ENCODE results near the gene IQCK.
"Not testable (repeated sequence)": the region's sequence is repeated elsewhere in the genome, so short reads cannot be mapped to it uniquely, and the experiment has no call there.

IQCK gene

GRCh38 chr16:19785512-19786130, 67.5 kb downstream of the IQCK start:
- no peak overlapping the region for H3K9ac ChIP-seq
- H3K4me1 ChIP-seq (ENCODE audit: low read depth, poor library complexity, severe bottlenecking), result no peaks in the 10 kb centered on the region
- no peak overlapping the region for H2AFZ ChIP-seq (ENCODE audit: low read depth)
- H3K79me2 ChIP-seq (ENCODE audit: insufficient read depth, low read depth), result no peaks in the 10 kb centered on the region
- no peaks in the 10 kb centered on the region for H3K36me3 ChIP-seq (ENCODE audit: insufficient read depth)
- no peaks in the 10 kb centered on the region for H4K20me1 ChIP-seq (ENCODE audit: insufficient read depth)
- no peak overlapping the region for H3K27ac ChIP-seq
- TF ChIP-seq CTCF (conservative IDR thresholded peaks at IDR 0.05; ENCODE audit: low read depth, low read length), result no peak
- no peaks in the 10 kb centered on the region for H3K27me3 ChIP-seq (ENCODE audit: insufficient read depth, low read depth)
- no peak overlapping the region for H3K4me3 ChIP-seq (IDR thresholded peaks at IDR 0.05; ENCODE audit: insufficient read depth, low read depth, low read length)
- H3K4me2 ChIP-seq, result no peak overlapping the region

GRCh38 chr16:19801369-19801768, 83.3 kb downstream of the IQCK start:
- not testable (repeated sequence) for H3K27me3 ChIP-seq (ENCODE audit: insufficient read depth, low read depth); H3K4me1 ChIP-seq (ENCODE audit: low read depth, poor library complexity, severe bottlenecking); H3K36me3 ChIP-seq (ENCODE audit: insufficient read depth); H3K9ac ChIP-seq; H3K4me2 ChIP-seq; H3K4me3 ChIP-seq (IDR thresholded peaks at IDR 0.05; ENCODE audit: insufficient read depth, low read depth, low read length); H4K20me1 ChIP-seq (ENCODE audit: insufficient read depth); H3K27ac ChIP-seq; H3K79me2 ChIP-seq (ENCODE audit: insufficient read depth, low read depth); H2AFZ ChIP-seq (ENCODE audit: low read depth)

- not testable (repeated sequence) for H3K27ac ChIP-seq; H4K20me1 ChIP-seq (ENCODE audit: insufficient read depth); H3K9ac ChIP-seq; H3K79me2 ChIP-seq (ENCODE audit: insufficient read depth, low read depth); H3K27me3 ChIP-seq (ENCODE audit: insufficient read depth, low read depth); H2AFZ ChIP-seq (ENCODE audit: low read depth); H3K4me1 ChIP-seq (ENCODE audit: low read depth, poor library complexity, severe bottlenecking); H3K4me3 ChIP-seq (IDR thresholded peaks at IDR 0.05; ENCODE audit: insufficient read depth, low read depth, low read length); H3K4me2 ChIP-seq; H3K36me3 ChIP-seq (ENCODE audit: insufficient read depth)
Observed at GRCh38 chr16:19801824-19802223, 83.8 kb downstream of the IQCK start.

- Histone ChIP-seq H3K36me3 (ENCODE audit: insufficient read depth) (no peaks in the 10 kb centered on the region), H3K4me3 (IDR thresholded peaks at IDR 0.05; ENCODE audit: insufficient read depth, low read depth, low read length) (no peak overlapping the region), H3K4me2 (no peak overlapping the region), H2AFZ (ENCODE audit: low read depth) (no peak overlapping the region), H4K20me1 (ENCODE audit: insufficient read depth) (no peaks in the 10 kb centered on the region), H3K9ac (no peak overlapping the region), H3K4me1 (ENCODE audit: low read depth, poor library complexity, severe bottlenecking) (peaks cover 3% of the 10 kb centered on the region), H3K27ac (no peak overlapping the region), H3K27me3 (ENCODE audit: insufficient read depth, low read depth) (no peaks in the 10 kb centered on the region), H3K79me2 (ENCODE audit: insufficient read depth, low read depth) (no peaks in the 10 kb centered on the region)
- no peak for TF ChIP-seq CTCF (conservative IDR thresholded peaks at IDR 0.05; ENCODE audit: low read depth, low read length)
Observed at GRCh38 chr16:19802612-19803011, 84.5 kb downstream of the IQCK start.

GRCh38 chr16:19804538-19805323, 86.7 kb downstream of the IQCK start:
- Histone ChIP-seq H3K79me2 (ENCODE audit: insufficient read depth, low read depth) (no peaks in the 10 kb centered on the region), H3K27me3 (ENCODE audit: insufficient read depth, low read depth) (no peaks in the 10 kb centered on the region), H3K36me3 (ENCODE audit: insufficient read depth) (no peaks in the 10 kb centered on the region), H3K27ac (no peak overlapping the region), H2AFZ (ENCODE audit: low read depth) (no peak overlapping the region), H3K4me1 (ENCODE audit: low read depth, poor library complexity, severe bottlenecking) (peaks cover 14% of the 10 kb centered on the region), H3K4me3 (IDR thresholded peaks at IDR 0.05; ENCODE audit: insufficient read depth, low read depth, low read length) (no peak overlapping the region), H4K20me1 (ENCODE audit: insufficient read depth) (no peaks in the 10 kb centered on the region), H3K9ac (no peak overlapping the region), H3K4me2 (no peak overlapping the region)
- no peak for TF ChIP-seq CTCF (conservative IDR thresholded peaks at IDR 0.05; ENCODE audit: low read depth, low read length)
